ENCODE data around the gene VWA8. TPM values are rescaled to one million over a fixed set of nuclear protein-coding genes. Genes with fewer than 3 reads are reported as not detected.

VWA8 gene
- total and polyA plus RNA-seq, 9 donors = 4.5 to 25.1 (median 21.0) TPM

DNA sequence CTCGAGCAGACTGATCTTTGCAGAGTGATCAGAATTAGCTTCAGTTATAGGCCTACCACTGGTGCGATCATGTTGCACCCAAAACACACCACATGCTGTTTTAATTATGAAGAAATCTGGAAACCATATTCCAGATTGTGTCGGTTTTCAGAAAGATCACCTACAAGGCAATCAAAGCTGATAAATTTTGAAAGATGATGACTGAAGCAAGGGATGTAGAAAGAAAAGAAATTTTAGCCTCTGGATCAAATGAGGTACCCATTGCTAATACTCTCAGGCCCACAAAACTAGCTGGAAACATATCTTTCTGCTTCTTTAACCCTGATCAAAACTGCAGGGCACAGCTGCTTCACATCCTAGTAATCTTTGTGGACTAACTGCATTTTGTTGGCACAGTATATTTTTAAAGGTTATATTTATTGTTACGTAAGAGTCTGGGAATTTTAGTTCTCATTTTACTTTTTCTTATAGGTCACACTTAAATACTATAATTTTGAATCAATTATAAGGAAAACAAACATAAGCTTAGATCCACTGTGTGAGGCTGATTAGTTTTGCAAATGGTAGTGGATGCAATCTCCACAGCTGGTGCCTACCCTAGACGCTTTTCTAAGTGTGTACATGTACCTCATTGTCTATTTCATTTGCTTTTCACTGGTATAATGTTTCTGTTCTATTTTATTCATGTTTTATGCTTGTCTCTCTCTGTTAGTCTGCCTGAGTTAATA lies 352.6 kb downstream of the VWA8 start:
- WGBS, 3 donors = 84 to 90% (median 87%) methylated on average over 5 of the region's 5 CpGs
- H3K27me3 ChIP-seq = no peaks in the 10 kb centered on the region
- no peaks in the 10 kb centered on the region for H3K4me1 ChIP-seq (ENCODE audit: insufficient read depth)
- no peaks in the 10 kb centered on the region for H3K9me3 ChIP-seq
- intact Hi-C loops (cut with DNase I) = no loop called here
- no peak overlapping the region for H3K27ac ChIP-seq
- TF ChIP-seq, protein P1, sequence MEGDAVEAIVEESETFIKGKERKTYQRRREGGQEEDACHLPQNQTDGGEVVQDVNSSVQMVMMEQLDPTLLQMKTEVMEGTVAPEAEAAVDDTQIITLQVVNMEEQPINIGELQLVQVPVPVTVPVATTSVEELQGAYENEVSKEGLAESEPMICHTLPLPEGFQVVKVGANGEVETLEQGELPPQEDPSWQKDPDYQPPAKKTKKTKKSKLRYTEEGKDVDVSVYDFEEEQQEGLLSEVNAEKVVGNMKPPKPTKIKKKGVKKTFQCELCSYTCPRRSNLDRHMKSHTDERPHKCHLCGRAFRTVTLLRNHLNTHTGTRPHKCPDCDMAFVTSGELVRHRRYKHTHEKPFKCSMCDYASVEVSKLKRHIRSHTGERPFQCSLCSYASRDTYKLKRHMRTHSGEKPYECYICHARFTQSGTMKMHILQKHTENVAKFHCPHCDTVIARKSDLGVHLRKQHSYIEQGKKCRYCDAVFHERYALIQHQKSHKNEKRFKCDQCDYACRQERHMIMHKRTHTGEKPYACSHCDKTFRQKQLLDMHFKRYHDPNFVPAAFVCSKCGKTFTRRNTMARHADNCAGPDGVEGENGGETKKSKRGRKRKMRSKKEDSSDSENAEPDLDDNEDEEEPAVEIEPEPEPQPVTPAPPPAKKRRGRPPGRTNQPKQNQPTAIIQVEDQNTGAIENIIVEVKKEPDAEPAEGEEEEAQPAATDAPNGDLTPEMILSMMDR (IDR thresholded peaks at IDR 0.05) = no peak
- TF ChIP-seq EP300 (IDR thresholded peaks at IDR 0.05) = no peak
- TF ChIP-seq POLR2A (IDR thresholded peaks at IDR 0.05) = no peak
- no peaks in the 10 kb centered on the region for H3K36me3 ChIP-seq
- no peak overlapping the region for H3K4me3 ChIP-seq
- no peak for DNase-seq

DNA sequence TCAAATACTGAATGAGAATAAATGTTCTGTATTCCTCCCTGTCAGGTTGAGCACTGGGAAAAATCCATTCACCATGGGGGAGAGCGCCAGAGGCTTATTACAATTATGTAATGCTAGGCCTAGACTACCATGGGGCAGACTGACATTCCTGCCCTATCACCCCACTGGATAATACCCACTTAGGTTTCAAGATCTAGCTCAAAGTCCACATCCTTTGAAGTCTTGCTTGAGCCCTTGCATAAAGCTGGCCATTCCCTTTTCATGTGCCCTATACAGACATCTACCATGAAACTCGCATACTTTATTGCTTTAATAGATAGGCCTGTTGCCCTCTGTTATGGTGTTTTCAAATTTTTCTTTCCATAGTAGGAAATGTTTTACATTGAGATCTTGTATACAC lies 354.3 kb downstream of the VWA8 start:
- Histone ChIP-seq H3K9me3 (no peaks in the 10 kb centered on the region), H3K4me1 (ENCODE audit: insufficient read depth) (no peaks in the 10 kb centered on the region), H3K36me3 (no peaks in the 10 kb centered on the region), H3K27ac (no peak overlapping the region), H3K27me3 (no peaks in the 10 kb centered on the region), H3K4me3 (no peak overlapping the region)
- intact Hi-C loops (cut with DNase I) = no loop called here
- WGBS, 3 donors = 90 to 99% (median 96%) methylated on average over 2 of the region's 2 CpGs
- no peak for DNase-seq
- TF ChIP-seq POLR2A (IDR thresholded peaks at IDR 0.05) (no peak), EP300 (IDR thresholded peaks at IDR 0.05) (no peak)
- TF ChIP-seq, protein P1 (IDR thresholded peaks at IDR 0.05) = no peak

DNA sequence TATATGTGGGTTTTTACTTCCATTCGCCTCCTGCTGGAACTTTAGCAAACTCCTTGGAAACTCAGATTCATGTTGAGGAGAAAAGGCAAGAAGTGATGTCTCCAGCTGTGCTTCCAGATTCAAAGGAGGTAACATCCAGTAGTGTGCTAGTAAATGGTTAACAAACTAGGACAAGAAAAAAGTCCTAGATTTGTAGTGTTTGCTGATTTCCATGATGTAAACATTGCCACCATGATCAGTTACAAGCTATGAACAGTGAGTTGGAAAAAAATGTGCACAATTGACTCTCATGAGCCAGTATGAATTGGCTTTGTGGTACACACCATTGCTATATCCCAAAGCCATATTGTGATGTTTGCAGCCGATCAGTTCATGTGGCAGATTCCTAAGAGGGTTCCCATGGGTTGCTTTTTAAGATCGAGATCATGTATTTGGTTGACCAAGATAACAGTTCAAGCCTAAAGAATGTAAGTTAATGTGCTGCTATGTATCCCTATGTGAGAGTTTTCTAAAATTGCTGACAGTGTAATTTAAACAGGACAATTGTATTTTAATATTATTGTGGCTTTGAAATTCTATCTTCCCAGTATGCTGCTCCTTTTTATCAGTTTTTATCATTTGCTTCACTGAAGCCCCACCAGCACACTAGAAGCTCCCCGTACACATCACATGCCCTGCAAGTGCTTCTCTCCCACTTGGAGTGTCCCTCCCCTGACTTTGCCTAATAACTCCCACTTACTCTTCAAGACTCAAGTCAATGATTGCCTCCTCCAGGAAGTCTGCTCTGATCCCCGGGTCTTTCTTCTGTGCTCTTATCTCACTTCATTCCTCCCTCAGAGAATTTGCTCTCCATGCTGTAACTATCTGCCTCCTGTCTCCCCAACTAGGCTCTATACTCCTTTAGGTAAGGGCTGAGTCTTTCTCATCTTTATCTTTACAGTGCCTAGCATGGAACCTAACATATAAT lies 355.3 kb downstream of the VWA8 start:
- TF ChIP-seq POLR2A (IDR thresholded peaks at IDR 0.05) = no peak
- TF ChIP-seq, protein P1 (IDR thresholded peaks at IDR 0.05) = no peak
- no peak overlapping the region for H3K27ac ChIP-seq
- DNase-seq = no peak
- no peak overlapping the region for H3K4me3 ChIP-seq
- intact Hi-C loops (cut with DNase I) = no loop called here
- WGBS, 3 donors = 78 to 90% (median 81%) methylated on average over 5 of the region's 5 CpGs
- H3K36me3 ChIP-seq = no peaks in the 10 kb centered on the region
- no peaks in the 10 kb centered on the region for H3K27me3 ChIP-seq
- H3K9me3 ChIP-seq = no peaks in the 10 kb centered on the region
- H3K4me1 ChIP-seq (ENCODE audit: insufficient read depth) = no peaks in the 10 kb centered on the region

DNA sequence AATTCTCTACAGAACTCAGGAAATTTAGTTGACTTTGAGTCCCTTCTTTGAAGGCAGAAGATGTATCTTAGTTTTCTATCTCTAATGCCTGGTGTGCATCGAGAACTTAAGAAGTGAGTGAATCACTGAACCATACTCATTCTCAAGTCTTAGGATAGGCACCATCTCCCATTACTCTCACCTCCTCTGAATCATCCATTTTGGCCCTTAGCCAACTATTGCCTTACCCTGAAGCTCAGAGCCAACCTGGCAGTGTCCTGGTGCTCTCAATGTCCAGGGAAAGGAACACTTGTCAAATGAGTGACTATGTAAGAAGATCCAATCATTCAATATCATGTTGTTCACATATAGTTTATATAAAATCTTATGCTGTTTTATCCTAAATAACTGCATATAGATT lies 357.0 kb downstream of the VWA8 start:
- no peak overlapping the region for H3K4me3 ChIP-seq
- no peaks in the 10 kb centered on the region for H3K36me3 ChIP-seq
- no peak overlapping the region for H3K27ac ChIP-seq
- TF ChIP-seq POLR2A (IDR thresholded peaks at IDR 0.05) (no peak), EP300 (IDR thresholded peaks at IDR 0.05) (no peak)
- TF ChIP-seq, protein P1 (IDR thresholded peaks at IDR 0.05) = no peak
- intact Hi-C loops (cut with DNase I) = no loop called here
- no peaks in the 10 kb centered on the region for H3K9me3 ChIP-seq
- DNase-seq = no peak
- no peaks in the 10 kb centered on the region for H3K4me1 ChIP-seq (ENCODE audit: insufficient read depth)
- WGBS, 3 donors = 93 to 98% (median 97%) methylated on average over 1 of the region's 1 CpG
- H3K27me3 ChIP-seq = no peaks in the 10 kb centered on the region
